Mesenchymal stem cell (in vitro differentiated cells and primary cell): ENCODE measurements around the gene NCAPH2.

Experiments
- DNase-seq: peaks from one replicate; pipeline ENCODE4 v3.0.0-alpha.2; 2013
- H2AFZ ChIP-seq: one replicate; pipeline ENCODE4 v1.6.1; 2013; ENCODE audit warnings: low read depth, mild to moderate bottlenecking, control low read depth, inconsistent platforms, low read length, moderate library complexity
- H2AK5ac ChIP-seq: 2 replicates; pipeline ENCODE4 v1.6.1; 2013; ENCODE audit warnings: low read length, moderate library complexity, mild to moderate bottlenecking, inconsistent platforms; ENCODE audit not compliant: severe bottlenecking
- H2BK120ac ChIP-seq: one replicate; pipeline ENCODE4 v1.6.1; 2013; ENCODE audit warnings: low read depth, mild to moderate bottlenecking, inconsistent platforms, low read length, moderate library complexity
- H2BK12ac ChIP-seq, 2 experiments: one replicate each; pipeline ENCODE4 v1.6.1; 2013; ENCODE audit warnings: inconsistent platforms in 2 of 2, low read length in 2 of 2, mild to moderate bottlenecking in 2 of 2, moderate library complexity in 2 of 2, control low read depth in 1 of 2
- H2BK15ac ChIP-seq: one replicate; pipeline ENCODE4 v1.6.1; 2013; ENCODE audit warnings: mild to moderate bottlenecking, low read depth, inconsistent platforms; ENCODE audit not compliant: poor library complexity, severe bottlenecking
- H2BK5ac ChIP-seq: 2 replicates; pipeline ENCODE4 v1.6.1; 2013; ENCODE audit warnings: low read depth, mild to moderate bottlenecking, low read length, control low read depth, inconsistent platforms; ENCODE audit not compliant: poor library complexity, severe bottlenecking
- H3K14ac ChIP-seq, 2 experiments: one replicate each; pipeline ENCODE4 v1.6.1; 2013; ENCODE audit warnings: inconsistent platforms in 2 of 2, low read length in 2 of 2, control low read depth in 1 of 2, mild to moderate bottlenecking in 1 of 2, moderate library complexity in 1 of 2
- H3K18ac ChIP-seq, 2 experiments: one replicate each; pipeline ENCODE4 v1.6.1; 2013; ENCODE audit warnings: inconsistent platforms in 2 of 2, low read length in 2 of 2, control low read depth in 1 of 2, low read depth in 1 of 2, mild to moderate bottlenecking in 1 of 2
- H3K23ac ChIP-seq, 2 experiments: one replicate each; pipeline ENCODE4 v1.6.1; 2013; ENCODE audit warnings: inconsistent platforms in 2 of 2, low read length in 2 of 2, mild to moderate bottlenecking in 2 of 2, moderate library complexity in 2 of 2, control low read depth in 1 of 2
- H3K27ac ChIP-seq: 2 replicates; pipeline ENCODE4 v1.5.1; 2013; ENCODE audit warnings: mild to moderate bottlenecking, moderate library complexity, low read length, control low read depth, inconsistent platforms; ENCODE audit not compliant: poor library complexity, severe bottlenecking
- H3K27me3 ChIP-seq, 2 experiments: 2 replicates each; pipeline versions ENCODE4 v1.6.1 to v1.7.0; 2013; ENCODE audit warnings: low read length in 2 of 2, mild to moderate bottlenecking in 2 of 2, moderate library complexity in 2 of 2, control low read depth in 1 of 2, inconsistent platforms in 1 of 2; ENCODE audit not compliant: control insufficient read depth in 1 of 2, insufficient read depth in 1 of 2
- H3K36me3 ChIP-seq, 2 experiments: 2 replicates each; pipeline versions ENCODE4 v1.6.1 to v1.7.0; 2013; ENCODE audit warnings: low read length in 2 of 2, control low read depth in 1 of 2, inconsistent platforms in 1 of 2, low read depth in 1 of 2, mild to moderate bottlenecking in 1 of 2; ENCODE audit not compliant: insufficient read depth in 2 of 2, control insufficient read depth in 1 of 2
- H3K4ac ChIP-seq, 2 experiments: one replicate each; pipeline ENCODE4 v1.6.1; 2013; ENCODE audit warnings: inconsistent platforms in 2 of 2, low read length in 2 of 2, mild to moderate bottlenecking in 2 of 2, moderate library complexity in 2 of 2, control low read depth in 1 of 2, low read depth in 1 of 2
- H3K4me1 ChIP-seq: 2 replicates; pipeline ENCODE4 v1.6.1; 2013; ENCODE audit warnings: low read depth, low read length, control low read depth; ENCODE audit not compliant: control insufficient read depth, insufficient read depth
- H3K4me2 ChIP-seq: 2 replicates; pipeline ENCODE4 v1.6.1; 2013; ENCODE audit warnings: low read length, mild to moderate bottlenecking, inconsistent platforms; ENCODE audit not compliant: poor library complexity, severe bottlenecking
- H3K4me3 ChIP-seq, 2 experiments: 2 replicates each; pipeline versions ENCODE4 v1.5.1 to v1.7.0; 2013; ENCODE audit warnings: low read length in 2 of 2, mild to moderate bottlenecking in 2 of 2, control low read depth in 1 of 2, low read depth in 1 of 2; ENCODE audit not compliant: insufficient read depth in 1 of 2
- H3K79me1 ChIP-seq: replicated peaks from 2 replicates; pipeline ENCODE4 v1.6.1; 2013; ENCODE audit warnings: mild to moderate bottlenecking, control low read depth, low read length, inconsistent platforms; ENCODE audit not compliant: poor library complexity, severe bottlenecking
- H3K9ac ChIP-seq: 2 replicates; pipeline ENCODE4 v1.7.0; 2013; ENCODE audit warnings: mild to moderate bottlenecking, low read length, moderate library complexity
- H3K9me3 ChIP-seq: 2 replicates; pipeline ENCODE4 v1.7.0; 2013; ENCODE audit warnings: mild to moderate bottlenecking, low read length; ENCODE audit not compliant: control insufficient read depth
- H4K8ac ChIP-seq: one replicate; pipeline ENCODE4 v1.6.1; 2013; ENCODE audit warnings: inconsistent platforms, mild to moderate bottlenecking, low read length, moderate library complexity
- H4K91ac ChIP-seq: one replicate; pipeline ENCODE4 v1.6.1; 2013; ENCODE audit warnings: mild to moderate bottlenecking, low read length, inconsistent platforms
- WGBS: methylation state at CpG from one replicate; pipeline ENCODE4 v1.1.7; 2013; ENCODE audit warnings: mixed read lengths; 5-methylcytosine and 5-hydroxymethylcytosine counted together

Gene NCAPH2

DNA sequence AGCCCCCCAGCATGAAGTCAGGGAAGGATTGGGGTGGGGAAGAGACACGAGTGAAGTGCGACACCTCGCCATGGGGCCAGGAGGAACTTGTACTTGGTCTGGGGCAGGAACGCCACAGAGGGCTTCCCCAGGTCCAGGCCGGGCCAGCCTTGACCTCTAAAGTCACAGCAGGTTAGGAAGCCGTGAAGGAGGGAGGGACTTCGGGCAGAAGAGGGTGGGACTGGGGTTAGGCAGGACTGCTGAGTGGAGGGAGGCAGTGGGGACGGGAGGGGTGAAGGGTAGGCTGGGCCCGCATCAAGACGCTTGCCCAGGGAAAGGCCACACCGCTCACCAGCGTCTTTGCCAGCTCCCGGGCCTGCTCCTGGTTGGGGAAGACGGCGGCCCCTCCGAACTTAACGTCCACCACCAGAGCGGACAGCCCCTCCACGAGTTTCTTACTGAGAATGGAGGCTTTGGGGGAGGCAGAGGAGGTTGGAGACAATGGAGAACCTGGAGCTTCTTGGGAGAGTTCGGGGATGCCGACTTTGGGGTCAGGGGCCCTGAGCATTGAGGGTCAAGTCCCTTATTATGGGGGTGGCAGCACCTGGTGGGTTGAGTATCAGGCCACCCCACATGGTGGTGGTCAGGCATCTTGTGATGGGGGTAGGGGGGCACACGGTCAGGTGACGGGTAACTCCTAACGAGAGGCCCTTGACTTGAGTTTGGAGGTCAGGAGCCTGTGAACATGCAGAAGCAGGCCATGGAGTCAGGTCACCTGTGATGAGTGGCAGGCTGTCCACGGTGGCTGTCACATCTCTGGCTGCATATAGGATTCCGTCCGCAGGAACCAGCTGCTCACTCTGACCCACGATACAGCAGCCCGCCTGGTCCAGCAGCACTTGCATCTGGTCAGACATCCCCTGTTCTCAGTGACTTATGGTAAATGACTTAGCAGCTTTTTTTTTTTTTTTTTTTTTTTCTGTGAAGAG, 19.1 kb downstream of the NCAPH2 start:
- H2AK5ac ChIP-seq = no peak overlapping the region
- no peak overlapping the region for H2AFZ ChIP-seq
- H3K4me3 ChIP-seq = peak overlapping the region; percentile 80 to 84
- peak; percentile 59 for DNase-seq
- H3K4me1 ChIP-seq = peaks cover 56% of the 10 kb centered on the region
- H3K14ac ChIP-seq = peak overlapping the region in 1 of 2 experiments; percentile 94
- peak overlapping the region in 1 of 2 experiments; percentile 47 for H2BK12ac ChIP-seq
- peaks cover 15% of the 10 kb centered on the region for H3K79me1 ChIP-seq
- peak overlapping the region; percentile 75 to 98 for H3K18ac ChIP-seq
- H3K4ac ChIP-seq = peak overlapping the region; percentile 91 to 99
- WGBS = 61% methylated on average over 26 of the region's 29 CpGs
- H3K4me2 ChIP-seq = peak overlapping the region; percentile 49
- H3K27me3 ChIP-seq = peaks cover 0 to 17% of the 10 kb centered on the region in 2 experiments
- no peak overlapping the region for H2BK15ac ChIP-seq
- H4K91ac ChIP-seq = peak overlapping the region; percentile 98
- peak overlapping the region; percentile 23 for H2BK120ac ChIP-seq
- peaks cover 19 to 25% of the 10 kb centered on the region in 2 experiments for H3K36me3 ChIP-seq
- peak overlapping the region; percentile 94 for H3K9ac ChIP-seq
- no peaks in the 10 kb centered on the region for H3K9me3 ChIP-seq
- peak overlapping the region in 1 of 2 experiments; percentile 92 for H3K23ac ChIP-seq
- no peak overlapping the region for H3K27ac ChIP-seq
- peak overlapping the region; percentile 77 for H4K8ac ChIP-seq
- no peak overlapping the region for H2BK5ac ChIP-seq

DNA sequence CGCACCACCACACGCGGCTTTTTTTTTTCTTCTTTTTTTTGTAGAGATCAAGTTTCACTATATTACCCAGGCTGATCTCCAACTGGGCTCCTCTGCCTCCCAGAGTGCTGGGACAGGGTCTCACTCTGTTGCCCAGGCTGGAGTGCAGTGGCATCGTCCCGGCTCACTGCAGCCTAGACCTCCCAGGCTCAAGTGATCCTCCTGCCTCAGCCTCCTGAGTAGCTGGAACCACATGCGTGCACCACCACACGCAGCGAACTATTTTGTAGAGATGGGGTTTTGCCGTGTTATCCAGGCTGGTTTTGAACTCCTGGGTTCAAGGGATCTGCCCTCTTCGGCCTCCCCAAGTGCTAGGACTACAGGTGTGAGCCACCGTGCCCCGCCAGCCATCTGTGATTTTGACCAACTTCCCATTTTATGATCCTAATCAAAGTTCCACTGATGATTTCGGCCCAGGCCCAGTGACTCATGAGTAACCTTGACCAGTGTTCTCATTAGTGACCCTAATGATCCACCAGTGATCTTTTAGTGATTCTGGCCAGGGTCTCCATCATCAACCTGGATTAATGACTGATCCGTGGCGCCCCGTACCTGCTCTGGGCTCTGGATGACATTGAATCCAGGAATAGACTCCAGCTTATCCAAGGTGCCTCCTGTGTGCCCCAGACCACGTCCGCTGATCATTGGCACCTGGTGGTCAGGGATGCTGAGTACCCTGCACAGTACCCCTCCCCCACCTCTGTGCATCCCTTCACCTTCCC, 20.1 kb downstream of the NCAPH2 start:
- Histone ChIP-seq H3K36me3 (peaks cover 9 to 15% of the 10 kb centered on the region in 2 experiments), H3K9me3 (no peaks in the 10 kb centered on the region), H3K23ac (no peak overlapping the region), H3K27ac (no peak overlapping the region), H3K14ac (no peak overlapping the region), H2BK120ac (no peak overlapping the region), H3K4me1 (peaks cover 60% of the 10 kb centered on the region), H2AK5ac (no peak overlapping the region), H2BK5ac (no peak overlapping the region), H3K9ac (no peak overlapping the region), H2BK15ac (peak overlapping the region; percentile 26), H4K91ac (no peak overlapping the region), H2AFZ (no peak overlapping the region), H3K18ac (peak overlapping the region in 1 of 2 experiments; percentile 50), H3K4me3 (no peak overlapping the region), H2BK12ac (no peak overlapping the region), H3K79me1 (peaks cover 9% of the 10 kb centered on the region), H3K4ac (no peak overlapping the region), H4K8ac (no peak overlapping the region), H3K4me2 (no peak overlapping the region), H3K27me3 (peaks cover 0 to 24% of the 10 kb centered on the region in 2 experiments)
- WGBS = 96% methylated on average over 18 of the region's 18 CpGs
- DNase-seq = peak; percentile 9

DNA sequence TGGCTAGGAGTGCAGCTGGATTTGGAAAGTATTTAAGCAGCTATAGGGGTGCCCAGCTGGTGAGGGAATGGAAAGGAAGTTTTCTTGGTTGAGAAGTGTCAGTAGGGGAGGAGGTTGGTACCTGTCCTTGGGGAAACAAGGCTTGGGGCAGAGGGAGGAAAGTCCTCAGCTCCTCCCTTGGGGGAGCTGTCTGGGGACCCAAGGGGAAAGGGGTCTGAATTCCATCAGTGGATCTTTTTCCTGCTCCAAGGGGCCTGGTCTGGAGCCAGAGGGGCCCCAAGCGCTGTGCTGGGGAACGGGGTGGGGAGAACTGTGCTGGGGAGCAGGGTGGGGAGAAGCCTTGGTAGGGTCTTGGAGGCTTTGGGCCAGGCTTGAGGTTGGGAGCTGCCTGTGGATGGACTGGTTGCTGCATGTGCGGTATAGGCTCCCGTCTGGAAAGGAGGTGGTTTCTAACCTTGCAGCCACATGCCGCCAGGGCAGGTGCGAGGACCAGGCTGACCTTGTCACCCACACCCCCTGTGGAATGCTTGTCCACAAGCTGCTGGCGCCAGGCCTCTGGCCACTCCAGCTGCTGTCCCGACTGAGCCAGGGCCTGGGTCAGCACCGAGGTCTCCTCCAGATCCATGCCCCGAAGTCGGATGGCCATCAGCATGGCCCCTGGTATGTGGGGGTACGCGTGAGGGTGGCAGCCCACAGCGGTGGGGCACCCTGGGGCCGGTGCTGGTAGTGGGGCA, 20.8 kb downstream of the NCAPH2 start:
- Histone ChIP-seq H3K4ac (no peak overlapping the region), H3K14ac (no peak overlapping the region), H3K36me3 (peaks cover 2 to 8% of the 10 kb centered on the region in 2 experiments)

More for the DNA sequence above, 20.8 kb downstream of the NCAPH2 start:
- H2AK5ac ChIP-seq = no peak overlapping the region
- H2BK15ac ChIP-seq = no peak overlapping the region
- H4K91ac ChIP-seq = peak overlapping the region; percentile 6
- no peaks in the 10 kb centered on the region for H3K9me3 ChIP-seq
- peak overlapping the region in 1 of 2 experiments; percentile 85 for H3K4me3 ChIP-seq
- H3K18ac ChIP-seq = peak overlapping the region in 1 of 2 experiments; percentile 88
- WGBS = 83% methylated on average over 15 of the region's 15 CpGs
- peak; percentile 9 for DNase-seq
- H4K8ac ChIP-seq = no peak overlapping the region
- no peak overlapping the region for H2BK5ac ChIP-seq
- H2AFZ ChIP-seq = no peak overlapping the region
- no peak overlapping the region for H3K23ac ChIP-seq
- peaks cover 0 to 27% of the 10 kb centered on the region in 2 experiments for H3K27me3 ChIP-seq
- H2BK120ac ChIP-seq = no peak overlapping the region
- no peak overlapping the region for H3K27ac ChIP-seq
- peak overlapping the region in 1 of 2 experiments; percentile 81 for H2BK12ac ChIP-seq
- peaks cover 5% of the 10 kb centered on the region for H3K79me1 ChIP-seq
- peaks cover 55% of the 10 kb centered on the region for H3K4me1 ChIP-seq
- H3K9ac ChIP-seq = peak overlapping the region; percentile 93
- no peak overlapping the region for H3K4me2 ChIP-seq
